Mesothelial cell of epicardium (in vitro differentiated cells): Measurements from ENCODE around the gene PPP1R10. TPM values are rescaled to one million over a fixed set of nuclear protein-coding genes. Genes with fewer than 3 reads are reported as not detected.

Experiments used
- DNase-seq, 2 experiments: peaks; one replicate each; pipeline ENCODE4 v3.0.0; 2021; ENCODE audit warnings: low spot score in 2 of 2; ENCODE audit not compliant: unreplicated experiment in 2 of 2
- H3K27ac Mint-ChIP-seq: 2 replicates; pipeline ENCODE4 v1.8.0; 2021; ENCODE audit warnings: mixed read lengths
- H3K27me3 Mint-ChIP-seq: 2 replicates; pipeline ENCODE4 v1.8.0; 2021; ENCODE audit warnings: low read depth, mixed read lengths
- H3K36me3 Mint-ChIP-seq: 2 replicates; pipeline ENCODE4 v1.8.0; 2021; ENCODE audit warnings: mixed read lengths
- H3K4me1 Mint-ChIP-seq: 2 replicates; pipeline ENCODE4 v1.8.0; 2021; ENCODE audit warnings: mixed read lengths
- H3K4me3 Mint-ChIP-seq: 2 replicates; pipeline ENCODE4 v1.8.0; 2021; ENCODE audit warnings: mild to moderate bottlenecking, moderate library complexity, mixed read lengths
- H3K9me3 Mint-ChIP-seq: 2 replicates; pipeline ENCODE4 v1.8.0; 2021; ENCODE audit warnings: mixed read lengths
- total RNA-seq: library from RNA; stranded (reverse); gene quantifications from 3 replicates; pipeline ENCODE4 v1.2.1, GENCODE V29; 2021
- TF ChIP-seq, protein P1 (sequence below): fragments of 200-600 bp; sonication (generic); IDR thresholded peaks from one replicate; pipeline ENCODE4 v1.5.0; 2021; ENCODE audit warnings: antibody characterized with exemption; ENCODE audit not compliant: unreplicated experiment

PPP1R10 gene
- total RNA-seq, 1 donor from 2014 or later: 120 TPM

DNA sequence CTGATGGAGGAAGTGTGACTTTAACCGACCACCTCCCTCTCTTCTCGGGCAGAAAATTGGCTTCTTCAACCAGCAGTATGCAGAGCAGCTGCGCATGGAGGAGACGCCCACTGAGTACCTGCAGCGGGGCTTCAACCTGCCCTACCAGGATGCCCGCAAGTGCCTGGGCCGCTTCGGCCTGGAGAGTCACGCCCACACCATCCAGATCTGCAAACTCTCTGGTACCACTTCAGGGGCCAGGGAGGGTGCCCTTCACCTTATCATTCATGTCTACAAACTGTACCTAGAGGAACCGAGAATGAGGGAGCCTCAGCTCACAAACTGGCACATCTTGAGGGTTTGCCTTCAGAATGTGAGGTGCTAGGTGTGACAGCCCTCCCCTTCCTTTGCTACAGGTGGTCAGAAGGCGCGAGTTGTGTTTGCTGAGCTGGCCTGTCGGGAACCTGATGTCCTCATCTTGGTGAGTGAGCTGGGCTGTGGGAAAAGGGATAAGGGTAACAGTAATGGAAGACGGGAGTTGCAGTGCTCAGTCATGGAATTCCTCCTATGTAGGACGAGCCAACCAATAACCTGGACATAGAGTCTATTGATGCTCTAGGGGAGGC is 27.2 kb downstream of the PPP1R10 start:
- Mint-ChIP-seq H3K9me3 (no peaks in the 10 kb centered on the region), H3K4me1 (peaks cover 25% of the 10 kb centered on the region), H3K27ac (peak overlapping the region; percentile 96), H3K4me3 (no peak overlapping the region), H3K36me3 (peaks cover 41% of the 10 kb centered on the region), H3K27me3 (no peaks in the 10 kb centered on the region)
- TF ChIP-seq, protein P1, sequence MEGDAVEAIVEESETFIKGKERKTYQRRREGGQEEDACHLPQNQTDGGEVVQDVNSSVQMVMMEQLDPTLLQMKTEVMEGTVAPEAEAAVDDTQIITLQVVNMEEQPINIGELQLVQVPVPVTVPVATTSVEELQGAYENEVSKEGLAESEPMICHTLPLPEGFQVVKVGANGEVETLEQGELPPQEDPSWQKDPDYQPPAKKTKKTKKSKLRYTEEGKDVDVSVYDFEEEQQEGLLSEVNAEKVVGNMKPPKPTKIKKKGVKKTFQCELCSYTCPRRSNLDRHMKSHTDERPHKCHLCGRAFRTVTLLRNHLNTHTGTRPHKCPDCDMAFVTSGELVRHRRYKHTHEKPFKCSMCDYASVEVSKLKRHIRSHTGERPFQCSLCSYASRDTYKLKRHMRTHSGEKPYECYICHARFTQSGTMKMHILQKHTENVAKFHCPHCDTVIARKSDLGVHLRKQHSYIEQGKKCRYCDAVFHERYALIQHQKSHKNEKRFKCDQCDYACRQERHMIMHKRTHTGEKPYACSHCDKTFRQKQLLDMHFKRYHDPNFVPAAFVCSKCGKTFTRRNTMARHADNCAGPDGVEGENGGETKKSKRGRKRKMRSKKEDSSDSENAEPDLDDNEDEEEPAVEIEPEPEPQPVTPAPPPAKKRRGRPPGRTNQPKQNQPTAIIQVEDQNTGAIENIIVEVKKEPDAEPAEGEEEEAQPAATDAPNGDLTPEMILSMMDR: no peak
- DNase-seq: no peak

DNA sequence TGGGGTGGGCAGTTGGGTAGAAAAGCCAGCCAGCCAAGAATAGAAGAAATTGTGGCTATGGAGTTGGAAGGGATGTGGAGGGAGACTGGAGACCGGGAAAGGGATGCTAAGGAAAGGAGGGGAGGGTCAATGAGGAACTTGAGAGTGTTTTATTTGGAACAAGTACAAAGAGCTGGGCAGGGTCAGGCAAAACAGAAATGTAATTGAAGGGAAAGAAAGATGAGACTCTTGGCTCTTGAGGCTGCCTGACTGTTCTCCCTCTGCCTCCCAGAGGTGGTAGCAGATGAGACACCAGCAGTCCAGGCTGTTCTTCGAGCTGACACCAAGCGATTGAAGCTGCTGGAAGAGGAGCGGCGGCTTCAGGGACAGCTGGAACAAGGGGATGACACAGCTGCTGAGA is 33.1 kb downstream of the PPP1R10 start:
- Mint-ChIP-seq H3K9me3 (no peaks in the 10 kb centered on the region), H3K36me3 (peaks cover 56% of the 10 kb centered on the region), H3K27ac (no peak overlapping the region), H3K4me3 (no peak overlapping the region), H3K4me1 (no peaks in the 10 kb centered on the region), H3K27me3 (no peaks in the 10 kb centered on the region)
- DNase-seq: no peak
- TF ChIP-seq, protein P1: no peak

DNA sequence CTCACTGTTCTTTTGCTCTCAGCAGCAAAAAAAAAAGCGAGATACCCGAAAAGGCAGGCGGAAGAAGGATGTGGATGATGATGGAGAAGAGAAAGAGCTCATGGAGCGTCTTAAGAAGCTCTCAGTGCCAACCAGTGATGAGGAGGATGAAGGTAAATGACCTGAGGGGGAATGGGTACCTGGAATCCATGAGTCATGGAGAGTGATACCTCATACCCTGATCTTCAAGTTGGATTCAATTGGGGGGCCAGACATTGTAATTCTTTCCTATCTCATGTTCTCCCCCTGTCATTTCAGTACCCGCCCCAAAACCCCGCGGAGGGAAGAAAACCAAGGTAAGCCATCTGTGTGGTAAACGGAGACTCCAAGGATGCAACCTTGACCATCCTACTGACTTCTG is 39.0 kb downstream of the PPP1R10 start:
- H3K4me3 Mint-ChIP-seq: no peak overlapping the region
- TF ChIP-seq, protein P1: no peak
- H3K9me3 Mint-ChIP-seq: no peaks in the 10 kb centered on the region
- no peaks in the 10 kb centered on the region for H3K27me3 Mint-ChIP-seq
- peaks cover 43% of the 10 kb centered on the region for H3K36me3 Mint-ChIP-seq
- peaks cover 16% of the 10 kb centered on the region for H3K4me1 Mint-ChIP-seq
- no peak overlapping the region for H3K27ac Mint-ChIP-seq
- no peak for DNase-seq

DNA sequence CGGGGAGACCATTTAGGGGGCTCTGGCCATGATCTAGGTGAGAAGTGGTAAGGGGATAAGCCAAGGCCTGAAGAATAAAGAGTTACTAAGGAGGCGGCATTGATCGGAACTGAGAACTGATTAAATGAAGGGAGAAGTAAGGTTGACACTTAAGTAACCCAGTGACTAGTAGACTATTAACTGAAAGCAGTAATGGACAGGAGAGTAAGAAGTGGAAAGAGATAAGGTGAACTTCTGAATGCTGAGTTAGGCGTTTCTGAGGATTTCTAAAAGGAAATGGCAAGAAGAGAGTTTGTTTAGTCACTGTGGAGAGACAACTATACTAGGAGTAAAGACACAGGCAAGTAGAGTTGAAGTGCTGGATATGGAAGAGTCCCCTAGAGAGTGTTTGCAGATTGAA is 43.9 kb downstream of the PPP1R10 start:
- TF ChIP-seq, protein P1: no peak
- Mint-ChIP-seq H3K4me3 (peak overlapping the region; percentile 5), H3K27me3 (no peaks in the 10 kb centered on the region), H3K36me3 (peaks cover 11% of the 10 kb centered on the region), H3K27ac (peak overlapping the region; percentile 3), H3K9me3 (no peaks in the 10 kb centered on the region), H3K4me1 (peaks cover 48% of the 10 kb centered on the region)
- no peak for DNase-seq

DNA sequence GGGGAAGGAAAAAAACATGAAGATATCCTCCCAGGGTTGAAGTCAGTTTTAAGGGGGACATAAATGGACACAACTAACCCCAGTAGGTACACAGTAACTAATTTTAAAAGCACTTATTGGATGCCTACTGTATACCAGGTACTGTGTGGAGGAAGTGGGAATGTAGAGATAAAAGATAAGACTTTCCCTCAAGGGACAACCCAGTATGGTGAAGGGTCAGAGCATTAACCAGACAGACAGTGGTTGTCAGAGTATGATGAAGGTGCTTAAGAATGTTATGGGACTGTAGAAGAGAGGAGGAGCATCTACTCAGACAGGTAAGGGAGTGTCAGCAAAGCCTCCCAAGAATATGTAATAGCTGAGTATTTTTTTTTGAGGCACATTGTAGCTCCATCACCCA is 44.9 kb downstream of the PPP1R10 start:
- Mint-ChIP-seq H3K4me3 (peak overlapping the region; percentile 95), H3K27ac (peak overlapping the region; percentile 100), H3K4me1 (peaks cover 48% of the 10 kb centered on the region), H3K9me3 (no peaks in the 10 kb centered on the region), H3K36me3 (peaks cover 2% of the 10 kb centered on the region), H3K27me3 (no peaks in the 10 kb centered on the region)
- TF ChIP-seq, protein P1: no peak
- no peak for DNase-seq

DNA sequence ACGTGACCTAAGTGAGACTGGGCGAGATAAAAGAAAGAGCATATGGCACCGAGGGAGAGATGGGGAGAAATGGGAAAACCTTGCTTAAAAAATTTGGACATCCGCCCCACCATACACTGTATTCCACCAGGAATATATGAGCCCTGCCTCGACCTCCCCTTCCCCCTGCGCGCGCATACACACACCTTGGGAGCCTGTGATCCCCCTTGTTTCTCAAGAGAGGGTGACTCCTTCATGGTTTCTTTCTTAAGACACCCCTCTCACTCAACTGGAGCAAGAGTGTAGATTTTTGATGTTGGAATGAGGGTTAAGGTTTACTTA is 45.3 kb downstream of the PPP1R10 start:
- TF ChIP-seq, protein P1: no peak
- Mint-ChIP-seq H3K9me3 (no peaks in the 10 kb centered on the region), H3K27ac (peak overlapping the region; percentile 100), H3K27me3 (no peaks in the 10 kb centered on the region), H3K4me1 (peaks cover 48% of the 10 kb centered on the region), H3K4me3 (peak overlapping the region; percentile 95), H3K36me3 (no peaks in the 10 kb centered on the region)
- no peak for DNase-seq
